HepG2 (cell line): ENCODE measurements around the gene CNPY4. TPM values are rescaled to one million over a fixed set of nuclear protein-coding genes. Genes with fewer than 3 reads are reported as not detected.

Experiments used
- CHD4 ChIP-seq: fragments of 200-600 bp; sonication (generic); IDR thresholded peaks from 2 replicates; pipeline ENCODE4 v1.7.0; 2017; ENCODE audit warnings: mild to moderate bottlenecking, low read length, borderline replicate concordance
- LCORL ChIP-seq, 2 experiments: fragments of 450-650 bp in 1 of 2; sonication (generic) in 1 of 2; formaldehyde crosslinking in 1 of 2; IDR thresholded peaks; 2 replicates each; pipeline versions ENCODE4 v1.5.0 to v1.6.1; 2017 to 2020; ENCODE audit warnings: antibody characterized with exemption in 1 of 2, missing genetic modification reagents in 1 of 2
- NCOA2 ChIP-seq: sonication (generic); formaldehyde crosslinking; IDR thresholded peaks from 2 replicates; pipeline ENCODE4 v1.8.0; 2022; ENCODE audit warnings: inconsistent platforms
- RBFOX2 ChIP-seq: fragments of 200-400 bp; formaldehyde crosslinking; IDR thresholded peaks from 2 replicates; pipeline ENCODE4 v1.6.1; 2017; ENCODE audit warnings: low read depth, mild to moderate bottlenecking, low read length
- SRF ChIP-seq: IDR thresholded peaks from 2 replicates; pipeline ENCODE4 v1.6.1; 2011; ENCODE audit warnings: mild to moderate bottlenecking, low read depth, low read length, moderate library complexity
- ZFX ChIP-seq: sonication (generic); formaldehyde crosslinking; IDR thresholded peaks from 2 replicates; pipeline ENCODE4 v1.4.0; 2020; ENCODE audit warnings: mild to moderate bottlenecking, low read depth, missing genetic modification reagents, moderate library complexity
- ZNF251 ChIP-seq: sonication (generic); formaldehyde crosslinking; IDR thresholded peaks from 2 replicates; pipeline ENCODE4 v1.9.0; 2021; ENCODE audit warnings: mild to moderate bottlenecking, missing genetic modification reagents
- ZNF282 ChIP-seq: fragments of 450-650 bp; IDR thresholded peaks from 2 replicates; pipeline ENCODE4 v1.6.1; 2018; ENCODE audit not compliant: partially characterized antibody
- ZNF569 ChIP-seq: sonication (generic); formaldehyde crosslinking; IDR thresholded peaks from 2 replicates; pipeline ENCODE4 v1.5.0; 2020; ENCODE audit warnings: mild to moderate bottlenecking, missing genetic modification reagents, moderate library complexity, borderline replicate concordance
- polyA plus RNA-seq, 8 experiments: library from polyadenylated mRNA; depleted of rRNA in 3 of 8; stranded (reverse) in 7 of 8; unstranded in 1 of 8; fragments of >200 nt; fragmentation: Illumina TruSeq in 4 of 8; extraction: Trizol in 4 of 8; gene quantifications; 2 replicates each; pipeline versions ENCODE4 v1.2.1 to v1.2.3, GENCODE V29; 2011 to 2016; ENCODE audit warnings: low read depth in 4 of 8, missing spikeins in 1 of 8, mixed read lengths in 1 of 8; ENCODE audit not compliant: insufficient read depth in 1 of 8
- total RNA-seq, 5 experiments: library from RNA; depleted of rRNA; stranded (reverse); fragments of >200 nt; fragmentation: Illumina TruSeq; extraction: Trizol; gene quantifications; 2 replicates each; pipeline ENCODE4 v1.2.3, GENCODE V29; 2016; ENCODE audit warnings: low read depth in 1 of 5
- TF ChIP-seq, protein P1 (sequence below): sonication (generic); formaldehyde crosslinking; IDR thresholded peaks from 2 replicates; pipeline ENCODE4 v1.4.0; 2020; ENCODE audit warnings: mild to moderate bottlenecking, low read depth, missing genetic modification reagents
- TF ChIP-seq, protein P2 (sequence below): sonication (generic); formaldehyde crosslinking; IDR thresholded peaks from 2 replicates; pipeline ENCODE4 v1.4.0; 2020; ENCODE audit warnings: mild to moderate bottlenecking, missing genetic modification reagents, borderline replicate concordance
- TF ChIP-seq, protein P3 (sequence below): sonication (generic); formaldehyde crosslinking; IDR thresholded peaks from 2 replicates; pipeline ENCODE4 v1.5.0; 2020; ENCODE audit warnings: missing genetic modification reagents
- TF ChIP-seq, protein P4 (sequence below): sonication (generic); formaldehyde crosslinking; IDR thresholded peaks from 2 replicates; pipeline ENCODE4 v1.4.0; 2020; ENCODE audit warnings: missing genetic modification reagents, mild to moderate bottlenecking, borderline replicate concordance

Gene CNPY4
- total and polyA plus RNA-seq, 2 of the 13 experiments (the other 11 are each of a cell fraction or from before 2014, with no cell fraction given): 6.2 to 12.7 TPM

DNA sequence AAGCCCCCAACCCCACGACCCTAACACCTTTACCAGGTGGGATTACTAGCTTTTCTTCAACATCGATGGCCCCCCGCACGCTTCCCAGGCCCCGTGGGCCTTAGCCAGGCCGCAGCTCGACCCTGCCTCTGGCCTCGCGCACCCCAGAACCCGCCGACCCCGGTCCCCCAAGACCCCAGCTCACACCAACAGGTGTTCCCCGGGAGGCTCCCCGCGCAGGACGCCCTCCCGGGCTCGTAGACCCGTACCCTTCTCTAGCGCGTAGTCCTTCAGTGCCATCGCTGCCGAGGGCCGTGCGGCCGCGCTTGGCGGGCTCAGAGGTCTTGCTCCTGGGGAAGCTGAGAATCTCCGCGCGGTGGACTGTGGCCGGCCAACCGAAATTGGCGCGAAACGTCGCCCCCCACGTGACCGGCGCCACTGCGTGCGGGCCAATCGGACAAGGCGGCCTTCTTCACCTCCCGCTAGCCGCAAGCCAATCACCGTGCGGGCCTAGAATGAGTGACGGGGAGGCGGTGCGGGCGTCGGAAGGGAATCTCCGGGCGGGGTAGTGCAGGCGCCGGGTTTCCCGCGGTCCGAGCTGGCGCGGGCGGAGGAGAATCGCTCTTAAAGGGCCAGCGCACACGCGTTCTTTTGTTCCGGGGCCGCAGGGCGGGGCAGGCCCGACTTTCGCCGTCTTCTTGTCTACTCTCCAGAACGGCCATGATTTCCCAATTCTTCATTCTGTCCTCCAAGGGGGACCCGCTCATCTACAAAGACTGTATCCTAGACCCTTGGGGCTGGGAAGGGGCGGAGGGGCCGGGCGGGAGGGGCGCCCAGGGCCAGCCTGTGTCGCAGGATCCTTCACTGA lies 18.2 kb upstream of the CNPY4 start, which contains the start of the genes AP4M1 and MCM7 (continued):
- TF ChIP-seq LCORL (IDR thresholded peaks at IDR 0.05) (no peak), LCORL (CRISPR knock-in tag; IDR thresholded peaks at IDR 0.05) (no peak), RBFOX2 (peak; percentile 78), ZNF251 (CRISPR knock-in tag) (no peak), NCOA2 (no peak), ZFX (CRISPR knock-in tag) (peak; percentile 59), SRF (no peak), CHD4 (no peak), ZNF282 (no peak), ZNF569 (CRISPR knock-in tag) (no peak)
- TF ChIP-seq, protein P1, sequence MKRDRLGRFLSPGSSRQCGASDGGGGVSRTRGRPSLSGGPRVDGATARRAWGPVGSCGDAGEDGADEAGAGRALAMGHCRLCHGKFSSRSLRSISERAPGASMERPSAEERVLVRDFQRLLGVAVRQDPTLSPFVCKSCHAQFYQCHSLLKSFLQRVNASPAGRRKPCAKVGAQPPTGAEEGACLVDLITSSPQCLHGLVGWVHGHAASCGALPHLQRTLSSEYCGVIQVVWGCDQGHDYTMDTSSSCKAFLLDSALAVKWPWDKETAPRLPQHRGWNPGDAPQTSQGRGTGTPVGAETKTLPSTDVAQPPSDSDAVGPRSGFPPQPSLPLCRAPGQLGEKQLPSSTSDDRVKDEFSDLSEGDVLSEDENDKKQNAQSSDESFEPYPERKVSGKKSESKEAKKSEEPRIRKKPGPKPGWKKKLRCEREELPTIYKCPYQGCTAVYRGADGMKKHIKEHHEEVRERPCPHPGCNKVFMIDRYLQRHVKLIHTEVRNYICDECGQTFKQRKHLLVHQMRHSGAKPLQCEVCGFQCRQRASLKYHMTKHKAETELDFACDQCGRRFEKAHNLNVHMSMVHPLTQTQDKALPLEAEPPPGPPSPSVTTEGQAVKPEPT (CRISPR knock-in tag): no peak; the same call in 1 of the 2 replicates
- TF ChIP-seq, protein P2, sequence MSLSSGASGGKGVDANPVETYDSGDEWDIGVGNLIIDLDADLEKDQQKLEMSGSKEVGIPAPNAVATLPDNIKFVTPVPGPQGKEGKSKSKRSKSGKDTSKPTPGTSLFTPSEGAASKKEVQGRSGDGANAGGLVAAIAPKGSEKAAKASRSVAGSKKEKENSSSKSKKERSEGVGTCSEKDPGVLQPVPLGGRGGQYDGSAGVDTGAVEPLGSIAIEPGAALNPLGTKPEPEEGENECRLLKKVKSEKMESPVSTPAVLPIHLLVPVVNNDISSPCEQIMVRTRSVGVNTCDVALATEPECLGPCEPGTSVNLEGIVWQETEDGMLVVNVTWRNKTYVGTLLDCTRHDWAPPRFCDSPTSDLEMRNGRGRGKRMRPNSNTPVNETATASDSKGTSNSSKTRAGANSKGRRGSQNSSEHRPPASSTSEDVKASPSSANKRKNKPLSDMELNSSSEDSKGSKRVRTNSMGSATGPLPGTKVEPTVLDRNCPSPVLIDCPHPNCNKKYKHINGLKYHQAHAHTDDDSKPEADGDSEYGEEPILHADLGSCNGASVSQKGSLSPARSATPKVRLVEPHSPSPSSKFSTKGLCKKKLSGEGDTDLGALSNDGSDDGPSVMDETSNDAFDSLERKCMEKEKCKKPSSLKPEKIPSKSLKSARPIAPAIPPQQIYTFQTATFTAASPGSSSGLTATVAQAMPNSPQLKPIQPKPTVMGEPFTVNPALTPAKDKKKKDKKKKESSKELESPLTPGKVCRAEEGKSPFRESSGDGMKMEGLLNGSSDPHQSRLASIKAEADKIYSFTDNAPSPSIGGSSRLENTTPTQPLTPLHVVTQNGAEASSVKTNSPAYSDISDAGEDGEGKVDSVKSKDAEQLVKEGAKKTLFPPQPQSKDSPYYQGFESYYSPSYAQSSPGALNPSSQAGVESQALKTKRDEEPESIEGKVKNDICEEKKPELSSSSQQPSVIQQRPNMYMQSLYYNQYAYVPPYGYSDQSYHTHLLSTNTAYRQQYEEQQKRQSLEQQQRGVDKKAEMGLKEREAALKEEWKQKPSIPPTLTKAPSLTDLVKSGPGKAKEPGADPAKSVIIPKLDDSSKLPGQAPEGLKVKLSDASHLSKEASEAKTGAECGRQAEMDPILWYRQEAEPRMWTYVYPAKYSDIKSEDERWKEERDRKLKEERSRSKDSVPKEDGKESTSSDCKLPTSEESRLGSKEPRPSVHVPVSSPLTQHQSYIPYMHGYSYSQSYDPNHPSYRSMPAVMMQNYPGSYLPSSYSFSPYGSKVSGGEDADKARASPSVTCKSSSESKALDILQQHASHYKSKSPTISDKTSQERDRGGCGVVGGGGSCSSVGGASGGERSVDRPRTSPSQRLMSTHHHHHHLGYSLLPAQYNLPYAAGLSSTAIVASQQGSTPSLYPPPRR (CRISPR knock-in tag): no peak; the same call in 1 of the 2 replicates
- TF ChIP-seq, protein P3, sequence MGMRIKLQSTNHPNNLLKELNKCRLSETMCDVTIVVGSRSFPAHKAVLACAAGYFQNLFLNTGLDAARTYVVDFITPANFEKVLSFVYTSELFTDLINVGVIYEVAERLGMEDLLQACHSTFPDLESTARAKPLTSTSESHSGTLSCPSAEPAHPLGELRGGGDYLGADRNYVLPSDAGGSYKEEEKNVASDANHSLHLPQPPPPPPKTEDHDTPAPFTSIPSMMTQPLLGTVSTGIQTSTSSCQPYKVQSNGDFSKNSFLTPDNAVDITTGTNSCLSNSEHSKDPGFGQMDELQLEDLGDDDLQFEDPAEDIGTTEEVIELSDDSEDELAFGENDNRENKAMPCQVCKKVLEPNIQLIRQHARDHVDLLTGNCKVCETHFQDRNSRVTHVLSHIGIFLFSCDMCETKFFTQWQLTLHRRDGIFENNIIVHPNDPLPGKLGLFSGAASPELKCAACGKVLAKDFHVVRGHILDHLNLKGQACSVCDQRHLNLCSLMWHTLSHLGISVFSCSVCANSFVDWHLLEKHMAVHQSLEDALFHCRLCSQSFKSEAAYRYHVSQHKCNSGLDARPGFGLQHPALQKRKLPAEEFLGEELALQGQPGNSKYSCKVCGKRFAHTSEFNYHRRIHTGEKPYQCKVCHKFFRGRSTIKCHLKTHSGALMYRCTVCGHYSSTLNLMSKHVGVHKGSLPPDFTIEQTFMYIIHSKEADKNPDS (CRISPR knock-in tag): no peak
- TF ChIP-seq, protein P4, sequence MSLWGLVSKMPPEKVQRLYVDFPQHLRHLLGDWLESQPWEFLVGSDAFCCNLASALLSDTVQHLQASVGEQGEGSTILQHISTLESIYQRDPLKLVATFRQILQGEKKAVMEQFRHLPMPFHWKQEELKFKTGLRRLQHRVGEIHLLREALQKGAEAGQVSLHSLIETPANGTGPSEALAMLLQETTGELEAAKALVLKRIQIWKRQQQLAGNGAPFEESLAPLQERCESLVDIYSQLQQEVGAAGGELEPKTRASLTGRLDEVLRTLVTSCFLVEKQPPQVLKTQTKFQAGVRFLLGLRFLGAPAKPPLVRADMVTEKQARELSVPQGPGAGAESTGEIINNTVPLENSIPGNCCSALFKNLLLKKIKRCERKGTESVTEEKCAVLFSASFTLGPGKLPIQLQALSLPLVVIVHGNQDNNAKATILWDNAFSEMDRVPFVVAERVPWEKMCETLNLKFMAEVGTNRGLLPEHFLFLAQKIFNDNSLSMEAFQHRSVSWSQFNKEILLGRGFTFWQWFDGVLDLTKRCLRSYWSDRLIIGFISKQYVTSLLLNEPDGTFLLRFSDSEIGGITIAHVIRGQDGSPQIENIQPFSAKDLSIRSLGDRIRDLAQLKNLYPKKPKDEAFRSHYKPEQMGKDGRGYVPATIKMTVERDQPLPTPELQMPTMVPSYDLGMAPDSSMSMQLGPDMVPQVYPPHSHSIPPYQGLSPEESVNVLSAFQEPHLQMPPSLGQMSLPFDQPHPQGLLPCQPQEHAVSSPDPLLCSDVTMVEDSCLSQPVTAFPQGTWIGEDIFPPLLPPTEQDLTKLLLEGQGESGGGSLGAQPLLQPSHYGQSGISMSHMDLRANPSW (CRISPR knock-in tag): no peak
